PC-3 (cell line): ENCODE measurements around the gene PADI3.

Experiments used
- EZH2phosphoT487 ChIP-seq: fragments of 300-600 bp; sonication (generic); IDR thresholded peaks from 2 replicates; pipeline ENCODE4 v1.6.1; 2018; ENCODE audit warnings: mild to moderate bottlenecking, antibody characterized with exemption, low read length, borderline replicate concordance
- TF ChIP-seq, protein P1 (sequence below): fragments of 300-600 bp; sonication (generic); conservative IDR thresholded peaks from 2 replicates; pipeline ENCODE4 v1.5.1; 2017; ENCODE audit warnings: antibody characterized with exemption, low read depth, mild to moderate bottlenecking, low read length

GRCh38 chr1:17207046-17207445, 41.9 kb upstream of the PADI3 start:
- TF ChIP-seq, protein P1, sequence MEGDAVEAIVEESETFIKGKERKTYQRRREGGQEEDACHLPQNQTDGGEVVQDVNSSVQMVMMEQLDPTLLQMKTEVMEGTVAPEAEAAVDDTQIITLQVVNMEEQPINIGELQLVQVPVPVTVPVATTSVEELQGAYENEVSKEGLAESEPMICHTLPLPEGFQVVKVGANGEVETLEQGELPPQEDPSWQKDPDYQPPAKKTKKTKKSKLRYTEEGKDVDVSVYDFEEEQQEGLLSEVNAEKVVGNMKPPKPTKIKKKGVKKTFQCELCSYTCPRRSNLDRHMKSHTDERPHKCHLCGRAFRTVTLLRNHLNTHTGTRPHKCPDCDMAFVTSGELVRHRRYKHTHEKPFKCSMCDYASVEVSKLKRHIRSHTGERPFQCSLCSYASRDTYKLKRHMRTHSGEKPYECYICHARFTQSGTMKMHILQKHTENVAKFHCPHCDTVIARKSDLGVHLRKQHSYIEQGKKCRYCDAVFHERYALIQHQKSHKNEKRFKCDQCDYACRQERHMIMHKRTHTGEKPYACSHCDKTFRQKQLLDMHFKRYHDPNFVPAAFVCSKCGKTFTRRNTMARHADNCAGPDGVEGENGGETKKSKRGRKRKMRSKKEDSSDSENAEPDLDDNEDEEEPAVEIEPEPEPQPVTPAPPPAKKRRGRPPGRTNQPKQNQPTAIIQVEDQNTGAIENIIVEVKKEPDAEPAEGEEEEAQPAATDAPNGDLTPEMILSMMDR: no peak
- no peak for TF ChIP-seq EZH2phosphoT487
